ENCODE measurements around the gene YAP1.

The YAP1 gene

DNA sequence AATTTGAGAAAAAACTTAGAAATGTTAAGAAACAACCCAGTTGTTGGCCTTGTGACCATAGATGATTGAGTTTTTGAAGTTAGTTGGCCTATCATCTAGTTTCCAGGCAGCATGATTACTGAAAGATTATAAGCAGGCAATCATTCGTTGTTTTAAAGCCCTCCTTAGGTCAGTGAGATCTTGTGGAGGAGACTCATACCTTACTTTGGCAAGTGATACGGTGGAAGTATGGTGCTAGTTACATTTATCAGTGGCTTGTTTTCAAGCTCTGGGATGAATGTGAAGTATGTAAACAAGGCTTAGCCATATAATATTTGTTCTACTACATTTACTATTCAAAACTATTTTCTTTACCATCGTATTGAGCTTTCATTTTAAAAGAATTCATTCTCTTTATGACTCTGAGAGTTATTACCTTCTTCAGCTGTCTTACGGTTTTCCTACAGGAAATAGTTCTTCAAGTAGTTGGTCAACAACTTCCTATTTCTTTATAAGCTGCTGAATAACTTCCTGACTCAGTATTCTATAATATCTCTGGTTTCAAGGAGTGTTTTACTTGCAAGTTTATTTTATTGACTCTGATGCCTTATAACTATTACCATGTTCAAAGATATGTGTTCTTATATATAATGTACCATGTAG is 7.3 kb downstream of the YAP1 start:
- peak in 1 of 2 experiments; percentile 68 for DNase-seq

- no peak for DNase-seq
Measured at GRCh38 chr11:102118937-102119336, 8.7 kb downstream of the YAP1 start.

GRCh38 chr11:102119997-102120396 is 9.8 kb downstream of the YAP1 start:
- no peak for DNase-seq

DNA sequence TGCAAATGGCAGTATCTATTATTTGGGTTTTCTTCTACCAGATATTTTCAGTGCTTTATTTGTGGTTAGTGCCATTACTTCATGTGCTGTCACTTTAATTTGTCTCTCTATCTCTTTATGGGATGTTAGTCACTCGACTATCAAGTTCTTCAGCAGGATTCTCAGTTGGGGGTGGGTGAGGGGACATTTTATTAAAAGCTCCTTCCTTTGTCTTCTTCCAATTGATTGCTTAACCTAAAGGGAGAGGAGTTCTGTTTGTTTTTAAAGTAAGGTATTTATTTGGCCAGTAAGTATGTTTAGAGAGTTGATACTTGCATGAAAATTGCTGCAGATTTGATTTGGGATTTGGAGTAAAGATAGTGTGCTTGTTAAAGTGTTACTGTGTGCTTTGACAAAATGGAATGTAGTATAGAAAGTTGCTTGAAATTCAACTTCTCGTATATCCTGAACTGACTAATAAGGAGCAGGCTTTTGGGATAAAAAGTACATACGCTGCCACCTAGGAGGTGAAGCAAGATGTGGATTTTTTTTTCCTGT is 10.3 kb downstream of the YAP1 start:
- peak in 1 of 2 experiments; percentile 66 for DNase-seq

- no peak for DNase-seq
Measured at GRCh38 chr11:102121329-102121728, 11.1 kb downstream of the YAP1 start.

DNA sequence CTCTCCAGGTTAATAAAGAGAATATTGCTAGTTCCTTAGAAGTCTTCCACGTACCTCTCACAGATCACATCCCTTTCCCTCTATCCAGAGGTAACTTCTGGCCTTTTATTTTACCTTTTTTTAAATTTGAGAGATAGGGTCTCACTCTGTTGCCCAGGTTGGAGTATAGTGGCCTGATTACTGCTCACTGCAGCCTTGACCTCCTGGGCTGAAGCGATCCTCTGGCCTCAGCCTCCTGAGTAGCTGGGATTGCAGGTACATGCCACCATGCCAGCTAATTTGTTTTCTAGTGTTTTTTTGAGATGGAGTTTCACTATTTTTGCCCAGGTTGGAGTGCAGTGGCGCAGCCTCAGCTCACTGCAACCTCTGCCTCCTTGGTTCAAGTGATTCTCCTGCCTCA is 24.4 kb downstream of the YAP1 start:
- DNase-seq, result no peak

GRCh38 chr11:102135256-102135655 is 25.0 kb downstream of the YAP1 start:
- no peak for DNase-seq

DNA sequence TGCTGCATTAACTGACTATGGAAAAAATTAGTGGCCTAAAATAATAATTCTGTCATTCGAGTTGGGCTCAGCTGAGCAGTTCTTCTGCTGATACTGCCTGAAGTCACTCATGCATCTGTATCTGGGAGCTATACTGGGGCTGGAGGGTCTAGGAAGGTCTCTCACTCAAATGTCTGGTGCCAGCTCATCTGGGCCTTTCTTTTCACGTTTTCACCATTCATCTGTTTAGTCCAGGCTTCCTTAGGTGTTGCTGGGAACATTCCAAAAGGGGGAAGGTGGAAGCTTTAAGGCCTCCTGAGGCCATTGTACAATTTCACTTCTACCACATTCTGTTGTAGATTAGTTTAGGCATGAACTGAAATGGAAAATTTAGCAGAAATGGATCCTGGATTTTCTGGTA is 28.0 kb downstream of the YAP1 start:
- no peak for DNase-seq

DNA sequence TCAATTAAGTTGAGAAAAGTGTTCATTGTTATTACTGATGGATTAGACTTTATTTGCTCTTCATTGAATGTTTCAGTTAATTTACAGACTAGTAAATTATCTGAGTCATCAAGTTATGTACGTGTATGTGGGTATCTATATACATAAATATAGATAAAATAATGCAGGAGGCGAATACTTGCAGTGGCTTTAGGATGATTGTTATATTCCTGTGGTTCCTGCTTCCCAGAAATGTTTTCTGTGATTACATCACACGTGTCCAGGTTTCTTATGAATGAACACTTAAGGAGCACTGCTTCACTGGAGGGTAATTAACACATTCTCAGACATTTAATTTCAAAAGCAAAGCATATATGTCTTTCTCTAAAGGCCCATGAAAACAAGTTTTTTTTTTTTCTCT is 28.4 kb downstream of the YAP1 start:
- peak; percentile 46 to 76 for DNase-seq

- peak; percentile 51 to 76 for DNase-seq
Measured at GRCh38 chr11:102139081-102139498, 28.8 kb downstream of the YAP1 start.

- no peak for DNase-seq
Measured at GRCh38 chr11:102142333-102142732, 32.1 kb downstream of the YAP1 start.

DNA sequence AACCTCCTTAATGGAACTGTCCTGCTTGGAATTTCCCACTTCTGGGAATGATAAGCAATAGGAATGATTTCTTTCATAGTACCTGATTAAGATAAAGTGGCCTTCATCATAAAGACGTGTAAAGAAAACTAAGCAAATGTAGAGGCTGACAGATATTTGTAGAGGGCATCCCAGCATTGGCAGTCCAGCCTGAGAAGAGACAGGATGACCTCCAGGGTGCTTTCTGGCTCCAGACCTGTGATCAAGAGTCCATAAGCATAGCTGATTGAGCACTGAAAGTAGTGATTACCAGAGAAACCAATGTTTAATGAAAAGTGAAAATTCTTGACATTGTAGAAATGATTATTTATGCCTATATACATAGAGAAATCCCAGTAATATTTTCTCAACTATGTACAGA is 33.6 kb downstream of the YAP1 start:
- no peak for DNase-seq

GRCh38 chr11:102144357-102145355 is 34.4 kb downstream of the YAP1 start:
- DNase-seq, result peak in 1 of 2 experiments; percentile 42

GRCh38 chr11:102147015-102147414 is 36.8 kb downstream of the YAP1 start:
- DNase-seq, result no peak

DNA sequence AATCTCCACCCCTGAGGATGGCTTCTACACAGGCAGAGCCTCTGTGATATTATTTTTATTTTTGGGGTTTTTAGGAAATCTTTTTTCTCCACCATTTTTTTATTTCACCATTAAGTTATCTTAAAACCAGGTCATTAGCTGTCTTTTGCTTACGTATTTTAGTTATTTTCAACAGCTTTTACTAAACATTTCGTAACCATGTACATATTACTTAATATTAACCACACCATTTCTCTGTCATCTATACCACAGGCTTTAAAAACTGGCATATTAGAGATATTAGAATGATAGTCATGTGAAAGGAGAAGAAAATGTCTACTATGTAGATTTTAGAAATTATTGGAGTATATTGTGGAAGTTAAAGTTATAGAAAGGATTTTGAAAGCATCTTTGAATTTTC is 37.4 kb downstream of the YAP1 start:
- DNase-seq, result no peak

DNA sequence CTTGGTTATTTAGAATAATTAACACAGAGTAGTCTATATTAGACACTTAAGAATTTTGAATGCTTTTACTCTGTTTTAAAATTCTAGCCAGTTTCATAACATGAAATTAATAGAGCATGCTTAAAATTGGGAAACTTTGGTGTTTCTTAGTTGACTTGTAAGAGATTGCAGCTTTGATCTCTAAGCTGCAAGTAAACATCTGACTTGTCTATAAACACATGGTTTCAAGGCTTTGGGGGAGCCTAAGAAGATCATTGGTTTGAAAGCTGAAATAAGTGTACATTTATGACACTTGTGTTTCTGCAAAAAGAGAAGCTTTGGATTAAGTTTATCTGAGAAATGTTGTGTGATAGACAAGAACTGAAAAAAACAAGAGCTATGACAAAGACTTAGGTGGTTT is 37.8 kb downstream of the YAP1 start:
- DNase-seq, result no peak

DNA sequence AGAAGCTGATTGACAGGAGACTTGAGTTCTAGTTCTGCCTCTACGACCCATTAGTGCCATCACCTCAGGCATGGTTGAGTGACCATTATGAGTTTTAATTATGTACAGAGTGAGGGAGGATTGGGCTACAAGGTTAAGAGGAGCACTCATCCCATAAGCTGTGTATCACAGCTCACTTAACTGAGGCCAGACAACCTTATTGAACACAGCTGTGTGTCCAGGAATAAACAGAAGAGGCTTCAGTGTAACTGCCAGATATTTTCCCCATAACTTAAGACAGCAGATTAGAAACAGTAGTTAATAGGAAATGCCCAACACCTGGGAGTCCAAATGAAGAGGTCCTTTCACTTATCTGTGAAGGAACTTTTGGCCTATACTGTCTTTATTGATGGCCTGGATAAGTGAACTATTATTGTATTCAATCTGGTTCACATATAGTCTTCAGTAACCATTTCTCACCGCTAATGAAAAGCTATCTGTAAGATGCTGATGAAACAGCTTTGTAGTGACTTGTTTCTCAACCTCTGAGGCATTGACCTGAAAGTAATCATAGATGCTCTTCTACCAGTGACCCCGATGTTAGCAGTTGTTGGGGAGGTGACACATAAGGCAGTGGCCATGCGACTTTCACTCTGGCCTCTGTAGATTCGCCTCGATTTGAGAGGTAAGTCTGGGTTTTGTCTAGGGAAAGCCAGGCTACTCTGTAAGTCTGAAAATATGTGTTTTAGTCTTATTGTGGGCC is 41.7 kb downstream of the YAP1 start:
- no peak for DNase-seq

- no peak for DNase-seq
Measured at GRCh38 chr11:102153082-102153481, 42.8 kb downstream of the YAP1 start.

DNA sequence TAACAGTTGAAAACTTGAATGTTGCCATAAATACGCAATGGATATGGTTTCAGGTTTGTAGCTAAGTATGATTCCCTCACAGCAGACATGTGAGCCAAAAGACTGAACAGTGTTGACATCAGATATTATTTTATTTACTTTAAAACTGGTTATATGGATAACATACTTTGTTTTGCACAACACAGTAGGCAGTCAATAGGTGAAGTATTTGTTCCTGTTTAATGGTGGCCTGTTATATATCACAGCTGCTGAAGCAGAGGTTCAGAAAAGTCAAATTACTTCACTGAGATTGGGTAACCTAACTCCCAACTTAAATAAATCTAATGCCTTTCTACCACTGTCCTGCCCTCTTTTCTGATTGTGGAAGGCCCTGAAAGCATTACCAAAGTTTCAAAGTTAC is 44.6 kb downstream of the YAP1 start:
- DNase-seq, result no peak

DNA sequence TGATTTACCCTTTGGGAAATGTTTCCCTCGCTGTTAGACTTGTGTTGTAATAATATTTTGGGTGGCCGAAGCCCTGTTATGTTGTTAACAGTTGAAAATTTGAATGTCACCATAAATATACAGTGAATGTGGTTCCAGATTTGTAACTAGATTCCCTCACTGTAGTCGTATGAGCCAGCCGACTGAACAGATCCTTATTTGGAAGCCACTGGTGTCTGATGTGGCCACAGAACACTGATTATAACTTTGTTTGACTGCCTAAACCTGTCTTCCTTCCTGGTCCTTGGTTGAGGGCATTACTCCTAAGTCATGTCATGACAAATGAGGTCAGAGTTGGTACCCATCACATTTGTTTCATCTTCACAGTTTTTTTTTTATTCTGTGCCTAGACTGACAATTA is 45.4 kb downstream of the YAP1 start:
- DNase-seq, result no peak

GRCh38 chr11:102157219-102157618 is 47.0 kb downstream of the YAP1 start:
- DNase-seq, result peak in 1 of 2 experiments; percentile 39

GRCh38 chr11:102158164-102158735 is 48.0 kb downstream of the YAP1 start:
- no peak for DNase-seq

DNA sequence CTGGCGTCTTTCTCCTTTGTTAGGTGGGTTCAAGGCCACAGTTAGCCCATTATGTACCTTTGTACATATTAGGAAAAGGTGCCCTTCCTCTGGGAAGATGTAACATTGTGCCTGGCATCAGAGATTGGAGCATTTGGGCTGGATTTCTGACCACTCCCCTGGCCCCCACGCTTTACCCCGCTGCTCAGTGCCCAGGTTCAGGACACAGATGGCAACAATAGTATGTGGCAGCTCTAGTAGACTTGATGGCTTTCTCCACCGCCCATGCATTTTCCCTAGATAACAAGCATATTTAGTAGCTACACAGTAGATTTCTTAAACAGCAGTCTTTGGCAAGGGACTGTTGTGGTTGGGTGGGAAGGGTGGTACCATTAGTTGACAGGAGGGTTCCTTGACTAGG is 53.1 kb downstream of the YAP1 start:
- no peak for DNase-seq
